Suprapubic skin (tissue), 4 donors: ENCODE results near the gene PAF1. TPM values are rescaled to one million over a fixed set of nuclear protein-coding genes. Genes with fewer than 3 reads are reported as not detected.

ENCODE experiments used
- DNase-seq, 2 donors: peaks; one replicate each; pipeline ENCODE4 v3.0.0-alpha.2; 2019; ENCODE audit warnings: low spot score in 2 of 2
- H3K27ac ChIP-seq: fragments of 200-600 bp; sonication (generic); one replicate; pipeline ENCODE4 v1.5.1; 2019
- H3K27me3 ChIP-seq: fragments of 200-600 bp; sonication (generic); one replicate; pipeline ENCODE4 v1.5.1; 2019
- H3K36me3 ChIP-seq: fragments of 200-600 bp; sonication (generic); one replicate; pipeline ENCODE4 v1.5.1; 2019
- H3K4me1 ChIP-seq: fragments of 200-600 bp; sonication (generic); one replicate; pipeline ENCODE4 v1.5.1; 2019
- H3K4me3 ChIP-seq: fragments of 200-600 bp; sonication (generic); one replicate; pipeline ENCODE4 v1.5.1; 2019; ENCODE audit warnings: mild to moderate bottlenecking
- H3K9me3 ChIP-seq: fragments of 200-600 bp; sonication (generic); one replicate; pipeline ENCODE4 v1.5.1; 2019
- CTCF ChIP-seq, 2 donors: fragments of 200-600 bp in 1 of 2; fragments of 450-650 bp in 1 of 2; sonication (generic) in 1 of 2; IDR thresholded peaks; one replicate each; pipeline ENCODE4 v1.5.1; 2016 to 2019; ENCODE audit warnings: antibody characterized with exemption in 2 of 2, mild to moderate bottlenecking in 1 of 2, moderate library complexity in 1 of 2
- EP300 ChIP-seq: sonication (generic); formaldehyde crosslinking; IDR thresholded peaks from one replicate; pipeline ENCODE4 v1.6.1; 2017; ENCODE audit warnings: antibody characterized with exemption
- POLR2A ChIP-seq, 2 donors: fragments of 450-650 bp; IDR thresholded peaks; one replicate each; pipeline ENCODE4 v1.6.1; 2017; ENCODE audit warnings: antibody characterized with exemption in 2 of 2, mild to moderate bottlenecking in 2 of 2, moderate library complexity in 2 of 2
- POLR2AphosphoS5 ChIP-seq, 3 donors: sonication (generic); formaldehyde crosslinking; IDR thresholded peaks; one replicate each; pipeline ENCODE4 v1.6.1; 2017; ENCODE audit warnings: antibody characterized with exemption in 3 of 3
- WGBS: methylation state at CpG from one replicate; pipeline ENCODE4 v1.1.5; 2018; 5-methylcytosine and 5-hydroxymethylcytosine counted together
- total RNA-seq, 4 donors: library from RNA; depleted of rRNA; stranded (reverse); fragments of >200 nt; gene quantifications; one replicate each; pipeline ENCODE4 v1.1.0, GENCODE V29; 2016

PAF1 gene
- 10 to 100 TPM; 24.8 to 42.4 (median 35.4) TPM for total RNA-seq

- H3K27ac ChIP-seq = peak within 1 kb of the TSS; percentile 97
- DNase-seq = peak; percentile 99
- peaks cover 54% of the 10 kb centered on the region for H3K36me3 ChIP-seq
- TF ChIP-seq CTCF (IDR thresholded peaks at IDR 0.05) = no peak
- TF ChIP-seq POLR2A (IDR thresholded peaks at IDR 0.05) = peak; percentile 86 to 95
- no peak for TF ChIP-seq EP300
- TF ChIP-seq POLR2AphosphoS5 (IDR thresholded peaks at IDR 0.05) = peak; percentile 38 to 89 (median 52)
- H3K27me3 ChIP-seq = no peaks in the 10 kb centered on the region
- H3K4me3 ChIP-seq = peak within 1 kb of the TSS; percentile 77
- H3K4me1 ChIP-seq = peaks cover 27% of the 10 kb centered on the region
- 1% methylated on average over 31 of the region's 60 CpGs for WGBS
- no peaks in the 10 kb centered on the region for H3K9me3 ChIP-seq
Observed at GRCh38 chr19:39390751-39391437, at the start of gene PAF1, which contains the start of gene MED29. Gene PAF1 (minus strand): TSS chr19:39391106. CDS start chr19:39390864, 242 bp downstream. Gene MED29 (plus strand): TSS chr19:39391378. CDS start chr19:39391423, 45 bp downstream.

- DNase-seq = no peak
- no peak for TF ChIP-seq POLR2A (IDR thresholded peaks at IDR 0.05)
- TF ChIP-seq EP300 = no peak
- no peak for TF ChIP-seq POLR2AphosphoS5 (IDR thresholded peaks at IDR 0.05)
- TF ChIP-seq CTCF (IDR thresholded peaks at IDR 0.05) = no peak
- Histone ChIP-seq H3K36me3 (peaks cover 14% of the 10 kb centered on the region), H3K4me1 (peaks cover 36% of the 10 kb centered on the region), H3K4me3 (no peak overlapping the region), H3K27me3 (no peaks in the 10 kb centered on the region), H3K27ac (no peak overlapping the region), H3K9me3 (no peaks in the 10 kb centered on the region)
- WGBS = 84% methylated on average over 9 of the region's 9 CpGs
Observed at GRCh38 chr19:39438270-39438934, 47.5 kb upstream of the PAF1 start.

- no peak for TF ChIP-seq EP300
- TF ChIP-seq CTCF (IDR thresholded peaks at IDR 0.05) = no peak
- no peak for TF ChIP-seq POLR2A (IDR thresholded peaks at IDR 0.05)
- TF ChIP-seq POLR2AphosphoS5 (IDR thresholded peaks at IDR 0.05) = no peak
- H3K4me3 ChIP-seq = peak overlapping the region; percentile 89
Observed at GRCh38 chr19:39436350-39436716, 45.4 kb upstream of the PAF1 start.

GRCh38 chr19:39435499-39436349 lies 44.8 kb upstream of the PAF1 start, which contains the start of gene RPS16:
Gene RPS16 (minus strand): TSS chr19:39435949. CDS start chr19:39435895, 54 bp downstream.
- peak; percentile 99 for DNase-seq
- Histone ChIP-seq H3K4me3 (peak within 1 kb of the TSS; percentile 89), H3K27ac (peak within 1 kb of the TSS; percentile 89), H3K4me1 (peaks cover 39% of the 10 kb centered on the region), H3K27me3 (no peaks in the 10 kb centered on the region), H3K9me3 (no peaks in the 10 kb centered on the region), H3K36me3 (peaks cover 32% of the 10 kb centered on the region)
- 0% methylated on average over 31 of the region's 61 CpGs for WGBS
- TF ChIP-seq POLR2A (IDR thresholded peaks at IDR 0.05) (peak; percentile 84 to 93), POLR2AphosphoS5 (IDR thresholded peaks at IDR 0.05) (peak; percentile 95 to 97 (median 97)), EP300 (no peak), CTCF (IDR thresholded peaks at IDR 0.05) (no peak)

More at GRCh38 chr19:39436350-39436716, 45.4 kb upstream of the PAF1 start:
- DNase-seq = no peak
- peaks cover 37% of the 10 kb centered on the region for H3K4me1 ChIP-seq
- H3K27ac ChIP-seq = peak overlapping the region; percentile 82
- no peaks in the 10 kb centered on the region for H3K27me3 ChIP-seq
- WGBS = 13% methylated on average over 2 of the region's 2 CpGs
- H3K9me3 ChIP-seq = no peaks in the 10 kb centered on the region
- peaks cover 32% of the 10 kb centered on the region for H3K36me3 ChIP-seq
